Kidney (tissue), 14 donors: ENCODE data around the gene ZC3H6. TPM values are rescaled to one million over a fixed set of nuclear protein-coding genes. Genes with fewer than 3 reads are reported as not detected.

Experiments used
- DNase-seq, 5 donors: peaks; one replicate each; pipeline ENCODE4 v3.0.0-alpha.2; 2013 to 2020
- FAIRE-seq: peaks from 2 replicates; lab custom pipeline; 2012; peaks lifted over from hg19 to GRCh38; lab: Jason Lieb, UNC
- H3K27ac ChIP-seq, 2 donors: one replicate each; pipeline ENCODE4 v1.7.0; 2013; ENCODE audit warnings: low read depth in 2 of 2, low read length in 2 of 2, inconsistent platforms in 1 of 2
- H3K27me3 ChIP-seq: one replicate; pipeline ENCODE4 v1.7.1; 2013; ENCODE audit warnings: low read length, inconsistent platforms; ENCODE audit not compliant: control insufficient read depth, insufficient read depth
- H3K36me3 ChIP-seq, 3 donors: one replicate each; pipeline versions ENCODE4 v1.7.0 to v1.7.1; 2013; ENCODE audit warnings: low read length in 3 of 3, control low read depth in 1 of 3, inconsistent platforms in 1 of 3; ENCODE audit not compliant: insufficient read depth in 3 of 3, control insufficient read depth in 2 of 3
- H3K4me1 ChIP-seq, 3 donors: one replicate each; pipeline versions ENCODE4 v1.7.0 to v1.7.1; 2013; ENCODE audit warnings: low read length in 3 of 3, inconsistent platforms in 1 of 3, low read depth in 1 of 3; ENCODE audit not compliant: control insufficient read depth in 2 of 3, insufficient read depth in 2 of 3
- H3K4me3 ChIP-seq, 3 donors: one replicate each; pipeline versions ENCODE4 v1.7.0 to v1.8.1; 2013; ENCODE audit warnings: low read length in 3 of 3, control low read depth in 1 of 3, inconsistent platforms in 1 of 3
- H3K9ac ChIP-seq, 3 donors: one replicate each; pipeline versions ENCODE4 v1.7.0 to v1.7.1; 2013; ENCODE audit warnings: low read length in 3 of 3, control low read depth in 1 of 3, inconsistent platforms in 1 of 3
- H3K9me3 ChIP-seq, 3 donors: one replicate each; pipeline versions ENCODE4 v1.7.0 to v1.7.1; 2013; ENCODE audit warnings: low read length in 3 of 3, control low read depth in 1 of 3, inconsistent platforms in 1 of 3; ENCODE audit not compliant: control insufficient read depth in 2 of 3, insufficient read depth in 1 of 3
- CTCF ChIP-seq: IDR thresholded peaks from 3 replicates; pipeline ENCODE4 v1.5.1; 2012; ENCODE audit warnings: mild to moderate bottlenecking, moderate library complexity, borderline replicate concordance; ENCODE audit not compliant: insufficient read depth; ENCODE audit errors: extremely low read depth
- intact Hi-C: fragments of 100-400 bp; cut with DNase I; formaldehyde crosslinking; loops from one replicate; pipeline ENCODE4 v1.11.1; 2022
- polyA plus RNA-seq: library from polyadenylated mRNA; stranded (reverse); fragments of 350-450 nt; fragmentation: Illumina TruSeq; extraction: RNeasy Lipid Tissue Mini Kit (QIAGEN cat#74804); gene quantifications from one replicate; pipeline ENCODE4 v1.2.3, GENCODE V29; 2014; ENCODE audit warnings: low read depth, low replicate concordance; ENCODE audit not compliant: insufficient read depth
- total RNA-seq: library from RNA; stranded (reverse); fragmentation: NEBNext Ultra II Directional; extraction: Animal tissue kit (Norgen Biotek cat#: 25700); gene quantifications from one replicate; pipeline ENCODE4 v1.2.1, GENCODE V29; 2021
- donor health status: control.
- donor health status: control.
- donor health status: control.
- donor health status: control.
- donor health status: control.
- donor health status: DM: yes; HTN: yes; CAD: no.
- donor health status: Normal renal cell carcinoma (clear cell type).

Gene ZC3H6
- total and polyA plus RNA-seq, 2 donors from 2014 or later: 1.4 to 17.1 TPM

- FAIRE-seq: no peak
- no peak for TF ChIP-seq CTCF
Measured at GRCh38 chr2:112340475-112341267, 65.3 kb downstream of the ZC3H6 start.

GRCh38 chr2:112342067-112342550 lies 66.7 kb downstream of the ZC3H6 start:
- intact Hi-C loops: no loop called here
- Histone ChIP-seq H3K36me3 (no peaks in the 10 kb centered on the region), H3K4me3 (no peak overlapping the region), H3K9ac (no peak overlapping the region), H3K4me1 (no peaks in the 10 kb centered on the region), H3K27ac (no peak overlapping the region), H3K27me3 (no peaks in the 10 kb centered on the region), H3K9me3 (no peaks in the 10 kb centered on the region)
- no peak for TF ChIP-seq CTCF
- FAIRE-seq (no peak), DNase-seq (peak in 2 of 5 donors; percentile 68 to 71)

More at GRCh38 chr2:112340475-112341267, 65.3 kb downstream of the ZC3H6 start:
- Histone ChIP-seq H3K9me3 (no peaks in the 10 kb centered on the region), H3K27ac (no peak overlapping the region), H3K9ac (no peak overlapping the region), H3K27me3 (no peaks in the 10 kb centered on the region), H3K4me3 (no peak overlapping the region), H3K36me3 (no peaks in the 10 kb centered on the region), H3K4me1 (no peaks in the 10 kb centered on the region)
- intact Hi-C loops: no loop called here
- DNase-seq: no peak

- FAIRE-seq (no peak), DNase-seq (no peak)
- H3K9me3 ChIP-seq: no peaks in the 10 kb centered on the region
- H3K27ac ChIP-seq: no peak overlapping the region
- no peak overlapping the region for H3K9ac ChIP-seq
- H3K4me3 ChIP-seq: no peak overlapping the region
- no peak for TF ChIP-seq CTCF
- H3K36me3 ChIP-seq: no peaks in the 10 kb centered on the region
- no peaks in the 10 kb centered on the region for H3K4me1 ChIP-seq
- intact Hi-C loops: no loop called here
- H3K27me3 ChIP-seq: no peaks in the 10 kb centered on the region
Measured at GRCh38 chr2:112343827-112344585, 68.6 kb downstream of the ZC3H6 start.
